GM19463 (cell line): ENCODE data around the gene ZG16.
"Not testable (repeated sequence)": the region's sequence is repeated elsewhere in the genome, so short reads cannot be mapped to it uniquely, and the experiment has no call there.

ENCODE experiments used
- ATAC-seq: cut with Tn5 transposase; IDR thresholded peaks from one replicate; pipeline ENCODE4 v1.9.1; 2021; ENCODE audit warnings: mild to moderate bottlenecking, moderate library complexity; ENCODE audit not compliant: unreplicated experiment

The ZG16 gene

GRCh38 chr16:29777576-29778350 lies at the start of gene ZG16:
ZG16 (plus strand) TSS chr16:29778256; CDS start chr16:29779267, 1,011 bp downstream.
- no peak for ATAC-seq

GRCh38 chr16:29729116-29729521 lies 48.9 kb upstream of the ZG16 start:
- ATAC-seq, result no peak

GRCh38 chr16:29730649-29731048 lies 47.4 kb upstream of the ZG16 start:
- ATAC-seq, result no peak

GRCh38 chr16:29731768-29732601 lies 46.1 kb upstream of the ZG16 start:
- not testable (repeated sequence) for ATAC-seq

- ATAC-seq, result no peak
These were observed 43.3 kb upstream of the ZG16 start for GRCh38 chr16:29734786-29735185.

- ATAC-seq, result no peak
These were observed 41.9 kb upstream of the ZG16 start for GRCh38 chr16:29736112-29736511.

GRCh38 chr16:29736764-29737163 lies 41.3 kb upstream of the ZG16 start:
- no peak for ATAC-seq

GRCh38 chr16:29737713-29738112 lies 40.3 kb upstream of the ZG16 start:
- ATAC-seq, result no peak

GRCh38 chr16:29738514-29738913 lies 39.5 kb upstream of the ZG16 start:
- ATAC-seq, result no peak

GRCh38 chr16:29739927-29740629 lies 38.0 kb upstream of the ZG16 start:
- ATAC-seq, result not testable (repeated sequence)

- ATAC-seq, result not testable (repeated sequence)
These were observed 37.4 kb upstream of the ZG16 start for GRCh38 chr16:29740630-29741015.

- no peak for ATAC-seq
These were observed 35.3 kb upstream of the ZG16 start for GRCh38 chr16:29742683-29743275.

- no peak for ATAC-seq
These were observed 34.6 kb upstream of the ZG16 start for GRCh38 chr16:29743475-29743826.

GRCh38 chr16:29743827-29744531 lies 34.1 kb upstream of the ZG16 start:
- ATAC-seq, result no peak

GRCh38 chr16:29744541-29745101 lies 33.4 kb upstream of the ZG16 start:
- no peak for ATAC-seq

- ATAC-seq, result peak; percentile 31
These were observed 32.8 kb upstream of the ZG16 start for GRCh38 chr16:29745121-29745852.

- peak; percentile 91 for ATAC-seq
These were observed 32.2 kb upstream of the ZG16 start, which contains the start of gene C16orf54 for GRCh38 chr16:29745853-29746345. C16orf54 (minus strand) TSS chr16:29745990; CDS start chr16:29744951, 1,039 bp downstream.

- ATAC-seq, result not testable (repeated sequence)
These were observed 31.5 kb upstream of the ZG16 start for GRCh38 chr16:29746518-29746917.
